Kidney glomerular epithelial cell (primary cell): ENCODE results near the gene CNNM2.
"Not testable (repeated sequence)": the region's sequence is repeated elsewhere in the genome, so short reads cannot be mapped to it uniquely, and the experiment has no call there.

ENCODE experiments used
- DNase-seq: peaks from one replicate; lab custom pipeline; 2025; lab: John Stamatoyannopoulos, UW

The CNNM2 gene

GRCh38 chr10:102926842-102927241 lies 8.7 kb downstream of the CNNM2 start:
- DNase-seq = no peak

GRCh38 chr10:102927311-102928010 lies 9.4 kb downstream of the CNNM2 start:
- no peak for DNase-seq

DNA sequence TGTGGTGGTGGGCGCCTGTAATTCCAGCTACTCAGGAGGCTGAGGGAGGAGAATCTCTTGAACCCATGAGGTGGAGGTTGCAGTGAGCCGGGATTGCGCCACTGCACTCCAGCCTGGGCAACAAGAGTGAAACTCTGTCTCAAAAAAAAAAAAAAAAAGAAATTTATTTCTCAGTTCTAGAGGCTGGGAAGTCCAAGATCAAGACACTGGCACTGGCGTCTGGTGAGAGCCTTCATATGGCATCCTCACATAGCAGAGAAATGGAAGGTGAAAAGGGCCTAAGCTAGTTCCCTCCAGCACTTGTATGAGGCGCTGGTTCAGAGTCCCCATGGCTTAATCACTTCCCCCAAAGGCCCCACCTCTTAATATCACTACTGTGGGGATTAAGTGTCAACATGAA lies 10.3 kb downstream of the CNNM2 start:
- not testable (repeated sequence) for DNase-seq

GRCh38 chr10:102930720-102931119 lies 12.6 kb downstream of the CNNM2 start:
- no peak for DNase-seq

- no peak for DNase-seq
Observed at GRCh38 chr10:102931643-102932042, 13.5 kb downstream of the CNNM2 start.

GRCh38 chr10:102935505-102935904 lies 17.4 kb downstream of the CNNM2 start:
- DNase-seq = no peak

GRCh38 chr10:102935939-102936605 lies 18.0 kb downstream of the CNNM2 start:
- no peak for DNase-seq

DNA sequence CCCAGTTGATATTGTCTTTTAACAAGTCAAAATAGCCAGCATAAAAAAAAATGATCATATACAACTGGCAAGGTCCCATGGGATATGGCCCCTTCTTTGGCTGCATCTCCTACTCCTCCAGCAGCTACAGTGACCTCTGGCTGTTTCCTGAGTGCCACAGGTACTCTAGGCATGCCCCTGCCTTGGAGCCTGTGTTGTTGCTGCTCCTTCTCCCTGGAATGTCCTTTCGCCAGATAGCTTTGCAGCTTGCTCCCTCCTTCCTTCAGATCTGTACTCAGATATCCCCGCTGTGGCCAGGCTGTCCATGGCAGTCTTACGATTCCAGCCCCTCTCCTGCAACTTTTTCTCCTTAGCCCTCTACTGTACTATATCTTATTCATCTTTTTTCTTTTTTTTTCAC lies 23.3 kb downstream of the CNNM2 start:
- DNase-seq = no peak

GRCh38 chr10:102945449-102945848 lies 27.4 kb downstream of the CNNM2 start:
- no peak for DNase-seq

- DNase-seq = no peak
Observed at GRCh38 chr10:102945962-102946361, 27.9 kb downstream of the CNNM2 start.

DNA sequence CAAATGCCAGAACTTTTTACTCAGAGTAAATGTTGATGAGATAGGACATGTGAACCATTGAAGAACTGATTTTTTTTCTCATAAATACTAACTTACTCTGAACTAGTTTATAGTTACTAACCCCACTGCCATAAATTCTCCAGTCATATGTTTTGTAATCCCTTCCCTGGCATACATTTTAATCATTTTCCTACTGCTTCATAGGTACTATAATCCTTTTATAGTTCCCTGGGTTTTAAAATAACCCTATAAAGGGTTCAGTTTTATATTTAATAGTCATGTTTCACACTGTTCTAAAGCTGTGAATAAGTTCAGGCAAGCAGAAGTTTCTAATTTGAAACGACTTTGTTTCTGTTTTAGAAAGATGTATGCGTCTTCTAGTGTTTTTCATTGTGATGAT lies 28.9 kb downstream of the CNNM2 start:
- no peak for DNase-seq

DNA sequence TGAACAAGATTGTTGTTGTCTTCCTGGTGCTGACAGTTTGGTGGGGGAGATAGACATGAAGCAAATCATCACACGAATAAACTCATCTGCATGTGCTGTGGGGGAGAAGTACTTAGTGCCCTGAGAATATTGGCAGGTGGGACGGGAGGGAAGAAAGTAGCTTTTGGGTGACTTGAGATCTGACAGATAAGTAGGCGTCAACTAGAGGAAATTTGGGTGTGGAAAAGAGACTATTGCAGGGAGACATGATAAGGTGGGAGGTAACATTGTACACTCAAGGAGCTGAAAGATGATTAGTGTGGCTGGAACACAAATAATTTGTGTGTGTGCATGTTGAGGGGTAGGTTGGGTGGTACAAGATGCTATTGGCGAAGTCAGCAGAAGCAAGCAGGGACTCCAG lies 30.1 kb downstream of the CNNM2 start:
- no peak for DNase-seq

DNA sequence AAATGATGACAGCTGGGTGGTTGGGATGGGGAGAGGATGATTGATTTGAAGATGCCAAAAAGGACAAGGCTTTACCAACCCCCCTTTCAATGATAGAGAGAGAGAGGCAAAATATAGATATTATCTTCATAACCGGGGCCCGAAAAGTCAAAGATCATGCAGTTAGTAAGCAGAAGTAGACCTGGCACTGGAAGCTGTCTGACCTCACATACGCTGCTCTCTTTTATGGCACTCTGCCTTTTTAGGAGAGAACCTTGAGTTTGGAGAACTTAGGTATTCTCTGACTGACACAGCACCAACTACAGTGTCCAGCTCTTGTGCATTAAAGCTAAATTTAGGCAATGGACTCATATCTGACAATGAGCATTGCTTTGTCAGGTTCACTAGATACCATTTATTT lies 30.7 kb downstream of the CNNM2 start:
- no peak for DNase-seq

DNA sequence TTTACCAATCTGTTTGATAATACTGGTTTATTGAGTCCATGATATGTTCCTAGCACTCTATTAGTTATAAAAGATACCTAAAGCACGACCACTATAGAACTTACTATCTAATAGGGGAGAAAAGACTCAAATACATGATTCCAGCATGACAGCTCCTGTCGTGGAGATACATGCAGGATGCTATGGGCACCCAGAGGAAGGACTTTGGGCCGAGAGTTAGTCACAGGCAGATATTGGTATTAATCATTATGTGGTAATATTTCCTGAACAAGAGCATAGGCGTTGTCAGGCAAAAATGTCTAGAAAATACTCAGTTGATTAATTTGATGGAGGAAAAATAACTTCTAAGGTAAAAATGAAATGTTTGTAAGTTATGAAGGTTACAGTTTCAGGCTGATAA lies 31.8 kb downstream of the CNNM2 start:
- no peak for DNase-seq

DNA sequence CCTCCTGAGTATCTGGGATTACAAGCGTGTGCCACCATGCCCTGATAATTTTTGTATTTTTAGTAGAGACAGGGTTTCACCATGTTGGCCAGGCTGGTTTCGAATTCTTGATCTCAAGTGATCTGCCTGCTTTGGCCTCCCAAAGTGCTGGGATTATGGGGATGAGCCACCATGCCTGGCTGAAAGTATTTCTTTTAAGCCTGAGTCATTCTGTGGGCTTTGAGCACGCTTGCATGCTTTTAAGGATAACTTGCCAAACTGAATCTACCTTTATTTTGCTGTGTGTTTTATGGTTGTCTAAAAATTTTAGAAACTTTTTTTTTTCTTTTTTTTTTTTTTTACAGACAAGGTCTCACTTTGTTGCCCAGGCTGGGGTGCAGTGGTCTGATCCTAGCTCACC lies 33.2 kb downstream of the CNNM2 start:
- no peak for DNase-seq

DNA sequence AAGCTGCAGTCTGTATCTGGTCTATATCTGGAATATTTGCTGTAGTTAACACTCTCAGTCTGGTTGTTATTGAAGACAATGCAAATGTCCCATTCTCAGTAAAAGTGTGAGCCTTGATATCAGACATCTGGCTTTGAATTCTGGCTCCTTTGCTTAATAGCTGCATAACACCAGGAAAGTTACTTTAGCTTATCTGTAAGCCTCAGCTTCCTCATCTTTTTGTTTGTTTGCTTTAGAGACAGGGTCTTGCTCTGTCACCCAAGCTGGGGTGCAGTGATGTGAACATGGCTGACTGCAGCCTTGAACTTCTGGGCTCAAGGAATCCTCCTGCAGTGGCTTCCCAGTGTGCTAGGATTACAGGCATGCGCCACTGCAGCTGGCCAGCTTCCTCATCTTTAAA lies 41.3 kb downstream of the CNNM2 start:
- no peak for DNase-seq

DNA sequence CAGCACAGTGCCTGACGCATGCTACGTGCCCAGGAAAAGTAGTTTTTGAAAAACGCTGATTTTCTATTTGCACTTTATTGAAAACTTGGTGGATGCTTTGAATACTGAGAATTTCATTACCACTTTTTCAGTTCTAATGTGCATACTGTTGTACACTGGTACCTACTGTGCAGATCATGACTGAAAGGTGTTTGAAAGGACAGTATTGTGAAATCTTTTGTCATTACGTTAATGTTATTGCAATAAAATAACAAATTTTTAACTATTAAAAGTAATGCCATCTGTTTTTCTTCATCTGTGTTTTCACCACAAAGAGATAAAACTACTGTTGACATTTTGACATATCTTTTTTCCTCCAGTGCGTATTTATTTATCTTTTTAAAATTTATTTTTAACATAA lies 42.1 kb downstream of the CNNM2 start:
- DNase-seq = no peak

DNA sequence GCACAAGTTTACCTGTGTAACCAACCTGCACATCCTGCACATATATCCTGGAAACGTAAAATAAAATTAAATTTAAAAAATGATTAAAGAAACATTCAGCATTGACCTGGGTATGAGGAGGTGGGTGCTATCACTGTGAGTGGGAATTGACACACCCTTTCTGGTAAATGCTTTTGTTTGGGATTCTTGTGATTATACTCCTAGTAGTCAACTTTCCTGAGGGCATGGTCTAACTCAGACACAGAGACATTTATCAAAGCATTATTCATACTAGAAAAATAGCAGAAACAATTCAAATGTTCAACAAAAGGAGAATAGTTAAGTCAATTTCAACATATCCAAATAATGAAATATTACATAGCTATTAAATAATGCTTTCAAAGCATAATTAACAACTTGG lies 44.2 kb downstream of the CNNM2 start:
- no peak for DNase-seq

DNA sequence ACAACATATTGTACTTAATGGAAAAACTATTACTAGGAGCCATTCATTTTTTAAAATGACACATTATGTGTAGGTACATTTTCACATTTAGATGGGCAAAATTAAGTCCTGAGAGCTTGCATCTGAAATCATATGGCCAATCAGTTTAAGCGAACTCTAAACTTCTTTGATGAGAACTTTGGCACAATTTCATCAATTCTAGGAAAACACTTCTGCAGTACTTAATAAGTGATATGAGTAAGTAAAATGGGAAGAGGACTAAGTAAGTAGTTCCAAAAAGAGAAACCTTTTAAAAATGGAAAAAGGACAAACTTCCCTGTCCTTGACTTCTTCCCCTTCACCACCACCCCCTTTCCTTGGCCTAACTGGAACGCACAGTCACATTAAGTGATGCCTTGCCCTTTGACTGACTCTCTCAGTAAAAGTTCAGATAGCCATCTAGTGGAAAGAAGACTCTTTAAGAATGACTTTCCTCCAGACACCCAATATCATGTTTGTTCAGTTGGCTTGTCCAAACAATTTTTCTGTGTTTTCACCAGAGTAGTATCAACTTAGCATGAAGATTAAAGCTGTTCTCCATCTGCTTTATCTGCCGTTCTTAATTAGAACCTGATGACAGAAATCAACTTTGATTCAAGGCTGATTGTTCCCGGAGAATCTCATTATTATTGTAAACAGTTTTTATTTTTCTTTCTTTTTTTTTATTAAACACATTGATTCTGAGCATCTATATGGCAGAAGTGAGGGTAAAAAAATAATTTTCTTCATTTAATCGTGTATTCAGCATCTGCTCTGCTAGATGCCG lies 45.1 kb downstream of the CNNM2 start:
- DNase-seq = no peak

- no peak for DNase-seq
Observed at GRCh38 chr10:102963756-102964025, 45.6 kb downstream of the CNNM2 start.

GRCh38 chr10:102964064-102964463 lies 46.0 kb downstream of the CNNM2 start:
- not testable (repeated sequence) for DNase-seq

DNA sequence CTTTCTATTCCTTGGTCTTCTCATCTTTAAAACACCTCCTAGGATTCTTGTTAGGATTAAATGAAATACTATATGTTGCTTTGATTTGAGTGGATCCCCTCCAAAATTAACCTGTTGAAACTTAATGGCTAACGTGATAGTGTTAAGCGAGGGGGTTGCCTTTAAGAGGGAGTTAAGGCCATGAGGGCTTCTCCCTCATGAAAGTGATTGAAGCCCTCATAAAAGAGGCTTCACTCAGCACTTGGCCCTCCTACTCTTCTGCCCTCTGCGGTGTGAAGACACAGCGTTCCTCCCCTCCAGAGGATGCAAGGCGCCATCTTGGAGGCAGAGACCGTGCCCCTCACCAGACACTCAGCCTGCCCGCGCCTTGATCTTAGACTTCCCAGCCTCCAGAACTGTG lies 46.6 kb downstream of the CNNM2 start:
- no peak for DNase-seq

GRCh38 chr10:102965311-102965851 lies 47.3 kb downstream of the CNNM2 start:
- DNase-seq = no peak
